A673 (cell line): Measurements from ENCODE around the gene ZNF160. TPM values are rescaled to one million over a fixed set of nuclear protein-coding genes. Genes with fewer than 3 reads are reported as not detected.
"Not testable (repeated sequence)": the region's sequence is repeated elsewhere in the genome, so short reads cannot be mapped to it uniquely, and the experiment has no call there.

Source experiments
- BruUV-seq: library from RNA; stranded (reverse); fragments of 400-500 nt; replicated peaks from 2 replicates; lab custom pipeline; 2021; lab: Mats Ljungman, UMichigan
- CTCF ChIA-PET: fragments of 300-600 bp; sonication (Branson Sonifier 250); formaldehyde crosslinking; loops from one replicate; lab custom pipeline; 2022; ENCODE audit warnings: antibody characterized with exemption; lab: Charles Lee
- POLR2A ChIA-PET: fragments of 300-600 bp; sonication (Branson Sonifier 250); formaldehyde crosslinking; loops from one replicate; lab custom pipeline; 2022; ENCODE audit warnings: antibody characterized with exemption; ENCODE audit not compliant: low non-redundant PET; lab: Charles Lee
- DNase-seq: peaks from one replicate; pipeline ENCODE4 v3.0.0-alpha.2; 2015; ENCODE audit warnings: low spot score
- H3K27ac ChIP-seq: fragments of 200-600 bp; sonication (generic); 2 replicates; pipeline ENCODE4 v1.5.1; 2016; ENCODE audit warnings: mixed run types, low read depth, mild to moderate bottlenecking, mixed read lengths, antibody characterized with exemption, low read length; ENCODE audit not compliant: poor library complexity, severe bottlenecking
- H3K27me3 ChIP-seq: fragments of 200-600 bp; sonication (generic); replicated peaks from 2 replicates; pipeline ENCODE4 v1.6.1; 2017; ENCODE audit warnings: mixed run types, low read depth, mild to moderate bottlenecking, mixed read lengths, antibody characterized with exemption, low read length; ENCODE audit not compliant: insufficient read depth, poor library complexity
- H3K36me3 ChIP-seq: fragments of 200-600 bp; sonication (generic); 2 replicates; pipeline ENCODE4 v1.6.1; 2016; ENCODE audit warnings: mixed run types, mild to moderate bottlenecking, mixed read lengths, antibody characterized with exemption, low read length; ENCODE audit not compliant: insufficient read depth, poor library complexity, severe bottlenecking
- H3K4me1 ChIP-seq: fragments of 200-600 bp; sonication (generic); 2 replicates; pipeline ENCODE4 v1.6.1; 2017; ENCODE audit warnings: mixed run types, mild to moderate bottlenecking, mixed read lengths, antibody characterized with exemption, low read length; ENCODE audit not compliant: insufficient read depth, poor library complexity, severe bottlenecking
- H3K4me3 ChIP-seq: fragments of 200-600 bp; sonication (generic); 2 replicates; pipeline ENCODE4 v1.5.1; 2016; ENCODE audit warnings: low read depth, mixed run types, mild to moderate bottlenecking, mixed read lengths, low read length; ENCODE audit not compliant: poor library complexity, severe bottlenecking
- H3K9me3 ChIP-seq: fragments of 200-600 bp; sonication (generic); 2 replicates; pipeline ENCODE4 v1.6.1; 2016; ENCODE audit warnings: mixed run types, low read depth, mild to moderate bottlenecking, mixed read lengths, antibody characterized with exemption, low read length; ENCODE audit not compliant: poor library complexity, severe bottlenecking
- CTCF ChIP-seq: fragments of 300-800, 200-600 bp; sonication (generic); conservative IDR thresholded peaks from 2 replicates; pipeline ENCODE4 v1.5.1; 2017; ENCODE audit warnings: low read depth, mild to moderate bottlenecking, antibody characterized with exemption, low read length, moderate library complexity, mixed read lengths
- EZH2 ChIP-seq: fragments of 200-600 bp; sonication (generic); IDR thresholded peaks from 2 replicates; pipeline ENCODE4 v1.6.1; 2017; ENCODE audit warnings: borderline replicate concordance, low read depth, mild to moderate bottlenecking, mixed read lengths, antibody characterized with exemption, low read length; ENCODE audit not compliant: poor library complexity, severe bottlenecking
- intact Hi-C: fragments of 100-400 bp; cut with micrococcal nuclease; formaldehyde crosslinking; loops from one replicate; pipeline ENCODE4 v1.10.0; 2022; ENCODE audit not compliant: unreplicated experiment
- total RNA-seq: library from RNA; stranded (reverse); gene quantifications from 2 replicates; pipeline ENCODE4 v1.2.3, GENCODE V29; 2021

Gene ZNF160
- total RNA-seq, 1 experiment from 2014 or later, result 17.4 TPM

GRCh38 chr19:53034948-53035675, 68.1 kb downstream of the ZNF160 start:
- no peak for TF ChIP-seq EZH2
- no peak for TF ChIP-seq CTCF
- Histone ChIP-seq H3K9me3 (peaks cover 13% of the 10 kb centered on the region), H3K27ac (no peak overlapping the region), H3K4me1 (no peaks in the 10 kb centered on the region), H3K36me3 (no peaks in the 10 kb centered on the region), H3K27me3 (no peaks in the 10 kb centered on the region), H3K4me3 (no peak overlapping the region)
- no TSS peak for BruUV-seq
- ChIA-PET POLR2A (no interaction called here), CTCF (no interaction called here)
- DNase-seq, result no peak
- intact Hi-C loops, result no loop called here

GRCh38 chr19:53034054-53034453, 69.2 kb downstream of the ZNF160 start:
- TF ChIP-seq CTCF (no peak), EZH2 (no peak)
- Histone ChIP-seq H3K27ac (no peak overlapping the region), H3K9me3 (peaks cover 13% of the 10 kb centered on the region), H3K27me3 (no peaks in the 10 kb centered on the region), H3K4me3 (no peak overlapping the region), H3K36me3 (no peaks in the 10 kb centered on the region), H3K4me1 (no peaks in the 10 kb centered on the region)
- intact Hi-C loops, result no loop called here
- ChIA-PET POLR2A (no interaction called here), CTCF (no interaction called here)
- DNase-seq, result no peak
- BruUV-seq, result no TSS peak

GRCh38 chr19:53028306-53028705, 74.9 kb downstream of the ZNF160 start:
- DNase-seq, H3K4me1 ChIP-seq, H3K9me3 ChIP-seq, BruUV-seq, intact Hi-C loops, H3K27ac ChIP-seq, CTCF ChIA-PET, H3K36me3 ChIP-seq, POLR2A ChIA-PET, H3K4me3 ChIP-seq, H3K27me3 ChIP-seq: not testable (repeated sequence)

- Histone ChIP-seq H3K36me3 (no peaks in the 10 kb centered on the region), H3K4me1 (no peaks in the 10 kb centered on the region), H3K9me3 (peaks cover 7% of the 10 kb centered on the region), H3K27me3 (no peaks in the 10 kb centered on the region), H3K4me3 (no peak overlapping the region), H3K27ac (no peak overlapping the region)
- intact Hi-C loops, result no loop called here
- BruUV-seq, result no TSS peak
- POLR2A ChIA-PET, result no interaction called here
- CTCF ChIA-PET, result no interaction called here
- TF ChIP-seq EZH2 (no peak), CTCF (no peak)
- DNase-seq, result no peak
Measured at GRCh38 chr19:53019684-53020083, 83.5 kb downstream of the ZNF160 start.
